HCT116 (cell line): ENCODE data around the gene OR4D9. TPM values are rescaled to one million over a fixed set of nuclear protein-coding genes. Genes with fewer than 3 reads are reported as not detected.

Experiments used
- ATAC-seq: fragments of 200-7000 bp; cut with Tn5 transposase; 2 replicates; pipeline ENCODE4 v1.9.1; 2020; ENCODE audit warnings: mild to moderate bottlenecking, moderate library complexity
- BruUV-seq: library from RNA; stranded (reverse); fragments of 400-500 nt; replicated peaks from 2 replicates; lab custom pipeline; 2021; lab: Mats Ljungman, UMichigan
- CTCF ChIA-PET: fragments of 300-600 bp; sonication (Branson Sonifier 250); formaldehyde crosslinking; loops from one replicate; lab custom pipeline; 2021; ENCODE audit warnings: antibody characterized with exemption; lab: Charles Lee
- POLR2A ChIA-PET: fragments of 300-600, 350-600 bp; sonication (Branson Sonifier 250); formaldehyde crosslinking; loops from one replicate; lab custom pipeline; 2021; ENCODE audit warnings: antibody characterized with exemption; lab: Charles Lee
- RAD21 ChIA-PET, 2 experiments: fragments of 300-600 bp; sonication (Branson Sonifier 250); formaldehyde crosslinking; loops; one replicate each; lab custom pipeline; 2023; ENCODE audit warnings: low total read pairs in 2 of 2; ENCODE audit not compliant: uncharacterized antibody in 2 of 2, unreplicated experiment in 2 of 2, low non-redundant PET in 1 of 2; lab: Charles Lee
- DNase-seq: peaks from one replicate; pipeline ENCODE4 v3.0.0-alpha.2; 2010; ENCODE audit warnings: low read depth, low spot score
- H2AFZ ChIP-seq: fragments of 200-600 bp; shearing (Covaris generic), sonication (generic); 2 replicates; pipeline ENCODE4 v1.6.1; 2017; ENCODE audit warnings: low read depth, mixed run types, mixed read lengths, antibody characterized with exemption, low read length; ENCODE audit not compliant: poor library complexity, severe bottlenecking
- H3K27ac ChIP-seq: 2 replicates; pipeline ENCODE4 v1.5.1; 2012; ENCODE audit warnings: low read depth, low read length
- H3K27me3 ChIP-seq: fragments of 200-600 bp; sonication (generic); 2 replicates; pipeline ENCODE4 v1.6.1; 2016; ENCODE audit warnings: mixed run types, low read length, mixed read lengths; ENCODE audit not compliant: insufficient read depth
- H3K36me3 ChIP-seq, 2 experiments: fragments of 200-500 bp in 1 of 2; fragments of 200-600 bp in 1 of 2; sonication (Bioruptor generic) in 1 of 2; sonication (generic) in 1 of 2; 2 replicates each; pipeline versions ENCODE4 v1.5.1 to v1.6.1; 2014 to 2016; ENCODE audit warnings: low read length in 2 of 2, inconsistent platforms in 1 of 2, mixed read lengths in 1 of 2, mixed run types in 1 of 2; ENCODE audit not compliant: insufficient read depth in 2 of 2, control insufficient read depth in 1 of 2
- H3K4me1 ChIP-seq, 2 experiments: fragments of 200-600 bp in 1 of 2; sonication (generic) in 1 of 2; 2 replicates each; pipeline versions ENCODE4 v1.5.1 to v1.6.1; 2012 to 2017; ENCODE audit warnings: low read length in 2 of 2, inconsistent platforms in 1 of 2, mild to moderate bottlenecking in 1 of 2, mixed read lengths in 1 of 2, mixed run types in 1 of 2, moderate library complexity in 1 of 2; ENCODE audit not compliant: insufficient read depth in 2 of 2, control insufficient read depth in 1 of 2
- H3K4me2 ChIP-seq: fragments of 200-600 bp; sonication (generic); 2 replicates; pipeline ENCODE4 v1.6.1; 2017; ENCODE audit warnings: mixed run types, low read length, mixed read lengths
- H3K4me3 ChIP-seq, 2 experiments: fragments of 200-600 bp in 1 of 2; sonication (generic) in 1 of 2; replicated peaks in 1 of 2; 2 replicates each; pipeline ENCODE4 v1.5.1; 2011 to 2016; ENCODE audit warnings: low read length in 2 of 2, control low read depth in 1 of 2, low read depth in 1 of 2, mild to moderate bottlenecking in 1 of 2, mixed read lengths in 1 of 2, mixed run types in 1 of 2
- H3K79me2 ChIP-seq: fragments of 200-600 bp; sonication (generic); 2 replicates; pipeline ENCODE4 v1.6.1; 2017; ENCODE audit warnings: mild to moderate bottlenecking, mixed run types, low read length, moderate library complexity, mixed read lengths; ENCODE audit not compliant: insufficient read depth
- H3K9ac ChIP-seq: fragments of 200-600 bp; sonication (generic); 2 replicates; pipeline ENCODE4 v1.6.1; 2016; ENCODE audit warnings: low read length, mixed read lengths
- H3K9me2 ChIP-seq: fragments of 200-600 bp; sonication (generic), shearing (Covaris generic); 2 replicates; pipeline ENCODE4 v1.6.1; 2017; ENCODE audit warnings: mixed run types, mild to moderate bottlenecking, moderate library complexity; ENCODE audit not compliant: insufficient read depth
- H3K9me3 ChIP-seq, 2 experiments: fragments of 200-500 bp in 1 of 2; fragments of 200-600 bp in 1 of 2; sonication (Bioruptor generic) in 1 of 2; sonication (generic) in 1 of 2; 2 replicates each; pipeline ENCODE4 v1.6.1; 2014 to 2017; ENCODE audit warnings: low read length in 2 of 2, mixed read lengths in 2 of 2, inconsistent platforms in 1 of 2, low read depth in 1 of 2, mild to moderate bottlenecking in 1 of 2, mixed run types in 1 of 2, moderate library complexity in 1 of 2; ENCODE audit not compliant: control insufficient read depth in 1 of 2, insufficient read depth in 1 of 2
- H4K20me1 ChIP-seq: fragments of 200-600 bp; sonication (generic), shearing (Covaris generic); 2 replicates; pipeline ENCODE4 v1.6.1; 2017; ENCODE audit warnings: mixed run types, mild to moderate bottlenecking, moderate library complexity; ENCODE audit not compliant: insufficient read depth
- ATF3 ChIP-seq: IDR thresholded peaks from 2 replicates; pipeline ENCODE4 v1.6.1; 2012
- CBX3 ChIP-seq: IDR thresholded peaks from 2 replicates; pipeline ENCODE4 v1.6.1; 2012; ENCODE audit warnings: low read depth
- EGR1 ChIP-seq: IDR thresholded peaks from 2 replicates; pipeline ENCODE4 v1.6.1; 2012; ENCODE audit warnings: low read depth
- EZH2 ChIP-seq: fragments of 200-600 bp; sonication (generic); IDR thresholded peaks from 2 replicates; pipeline ENCODE4 v1.6.1; 2017; ENCODE audit warnings: antibody characterized with exemption, mixed run types
- EZH2phosphoT487 ChIP-seq: fragments of 200-600 bp; IDR thresholded peaks from 2 replicates; pipeline ENCODE4 v1.6.1; 2018; ENCODE audit warnings: antibody characterized with exemption, borderline replicate concordance
- FOSL1 ChIP-seq: IDR thresholded peaks from 2 replicates; pipeline ENCODE4 v1.6.1; 2012; ENCODE audit warnings: low read depth
- JUND ChIP-seq: IDR thresholded peaks from 2 replicates; pipeline ENCODE4 v1.6.1; 2012
- POLR2A ChIP-seq: IDR thresholded peaks from 2 replicates; pipeline ENCODE4 v1.7.0; 2011; ENCODE audit warnings: borderline replicate concordance; ENCODE audit not compliant: insufficient read depth, insufficient read length; ENCODE audit errors: extremely low read depth
- POLR2AphosphoS5 ChIP-seq: IDR thresholded peaks from 2 replicates; pipeline ENCODE4 v1.6.1; 2011; ENCODE audit warnings: mild to moderate bottlenecking, low read depth, low read length, moderate library complexity
- RAD21 ChIP-seq: IDR thresholded peaks from 2 replicates; pipeline ENCODE4 v1.6.1; 2012; ENCODE audit warnings: low read depth, mild to moderate bottlenecking
- REST ChIP-seq: IDR thresholded peaks from 2 replicates; pipeline ENCODE4 v1.6.1; 2012; ENCODE audit warnings: low read depth
- SIN3A ChIP-seq: IDR thresholded peaks from 2 replicates; pipeline ENCODE4 v1.6.1; 2012; ENCODE audit warnings: low read depth
- SP1 ChIP-seq: IDR thresholded peaks from 2 replicates; pipeline ENCODE4 v1.6.1; 2012; ENCODE audit warnings: low read depth
- SRF ChIP-seq: IDR thresholded peaks from 2 replicates; pipeline ENCODE4 v1.6.1; 2012; ENCODE audit warnings: low read depth
- TCF7L2 ChIP-seq: IDR thresholded peaks from 2 replicates; pipeline ENCODE4 v1.7.0; 2011; ENCODE audit warnings: borderline replicate concordance, inconsistent platforms; ENCODE audit not compliant: insufficient read depth, insufficient read length; ENCODE audit errors: extremely low read depth
- YY1 ChIP-seq: IDR thresholded peaks from 2 replicates; pipeline ENCODE4 v1.6.1; 2011; ENCODE audit warnings: low read length, low read depth, moderate library complexity, mild to moderate bottlenecking; ENCODE audit not compliant: insufficient replicate concordance; ENCODE audit errors: extremely low read depth
- ZFX ChIP-seq: fragments of 450-650 bp; IDR thresholded peaks from 2 replicates; pipeline ENCODE4 v1.6.1; 2017
- ZNF274 ChIP-seq: fragments of 200-500 bp; sonication (Bioruptor generic); IDR thresholded peaks from 2 replicates; pipeline ENCODE4 v1.6.1; 2014; ENCODE audit warnings: mild to moderate bottlenecking, low read depth, low read length, inconsistent platforms
- intact Hi-C: fragments of 100-400 bp; cut with micrococcal nuclease; formaldehyde crosslinking; loops from 2 replicates; pipeline ENCODE4 v1.10.0; 2022
- total RNA-seq: library from RNA; stranded (reverse); gene quantifications from one replicate; pipeline ENCODE4 v1.2.1, GENCODE V29; 2021; ENCODE audit not compliant: unreplicated experiment
- TF ChIP-seq, protein P1 (sequence below): IDR thresholded peaks from 2 replicates; pipeline ENCODE4 v1.6.1; 2012
- TF ChIP-seq, protein P2 (sequence below), 3 experiments: fragments of 200-600 bp in 1 of 3; sonication (generic) in 1 of 3; IDR thresholded peaks in 2 of 3; conservative IDR thresholded peaks in 1 of 3; 2 replicates each; pipeline ENCODE4 v1.5.1; 2012 to 2017; ENCODE audit warnings: low read depth in 2 of 3, low read length in 2 of 3, antibody characterized with exemption in 1 of 3, borderline replicate concordance in 1 of 3, control low read depth in 1 of 3, mild to moderate bottlenecking in 1 of 3, mixed read lengths in 1 of 3, mixed run types in 1 of 3, moderate library complexity in 1 of 3; ENCODE audit not compliant: insufficient read depth in 1 of 3

Gene OR4D9
- total RNA-seq, 1 experiment from 2014 or later: not detected

GRCh38 chr11:59550842-59551658, 39.7 kb downstream of the OR4D9 start:
- POLR2A ChIA-PET: interaction anchor here (0.9 kb wide), 1 partner anchor 15 kb away, joined by 5 read pairs; no protein-coding TSS in a partner anchor
- Histone ChIP-seq H3K9me3 (no peaks in the 10 kb centered on the region), H3K4me2 (peak overlapping the region; percentile 59), H2AFZ (peak overlapping the region; percentile 20), H3K9ac (peak overlapping the region; percentile 41), H4K20me1 (no peaks in the 10 kb centered on the region), H3K4me3 (peak overlapping the region; percentile 34 to 40; a peak in 3 of 4 replicates), H3K27me3 (no peaks in the 10 kb centered on the region), H3K79me2 (no peaks in the 10 kb centered on the region), H3K9me2 (no peaks in the 10 kb centered on the region), H3K36me3 (no peaks in the 10 kb centered on the region), H3K4me1 (peaks cover 42 to 65% of the 10 kb centered on the region in 2 experiments), H3K27ac (peak overlapping the region; percentile 74)
- CTCF ChIA-PET: interaction anchor here (1.3 to 4.7 kb wide), 2 partner anchors 9 to 13 kb away, joined by 3 to 26 read pairs; no protein-coding TSS in a partner anchor
- RAD21 ChIA-PET: interaction anchor here in 1 of 2 experiments (0.6 kb wide), 1 partner anchor 13 kb away, joined by 7 read pairs; no protein-coding TSS in a partner anchor
- DNase-seq: peak; percentile 91
- intact Hi-C loops: loop anchor here (1.0 to 10.0 kb wide), 4 partner anchors 9 to 1886 kb away; partner anchors contain the start of genes STX3 and ZDHHC5
- BruUV-seq: no TSS peak
- ATAC-seq: peak; percentile 62
- TF ChIP-seq ZNF274: no peak
- no peak for TF ChIP-seq EZH2
- no peak; the same call in none of the 2 replicates for TF ChIP-seq JUND
- no peak for TF ChIP-seq REST
- TF ChIP-seq ZFX: no peak
- no peak; the same call in 1 of the 2 replicates for TF ChIP-seq SRF
- peak; percentile 65 for TF ChIP-seq ATF3
- TF ChIP-seq, protein P1, sequence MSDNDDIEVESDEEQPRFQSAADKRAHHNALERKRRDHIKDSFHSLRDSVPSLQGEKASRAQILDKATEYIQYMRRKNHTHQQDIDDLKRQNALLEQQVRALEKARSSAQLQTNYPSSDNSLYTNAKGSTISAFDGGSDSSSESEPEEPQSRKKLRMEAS: peak; percentile 98
- TF ChIP-seq TCF7L2: peak; percentile 28
- TF ChIP-seq RAD21: no peak
- TF ChIP-seq POLR2A: no peak
- TF ChIP-seq POLR2AphosphoS5: no peak; the same call in none of the 2 replicates
- peak; percentile 94 for TF ChIP-seq CBX3
- TF ChIP-seq, protein P2, sequence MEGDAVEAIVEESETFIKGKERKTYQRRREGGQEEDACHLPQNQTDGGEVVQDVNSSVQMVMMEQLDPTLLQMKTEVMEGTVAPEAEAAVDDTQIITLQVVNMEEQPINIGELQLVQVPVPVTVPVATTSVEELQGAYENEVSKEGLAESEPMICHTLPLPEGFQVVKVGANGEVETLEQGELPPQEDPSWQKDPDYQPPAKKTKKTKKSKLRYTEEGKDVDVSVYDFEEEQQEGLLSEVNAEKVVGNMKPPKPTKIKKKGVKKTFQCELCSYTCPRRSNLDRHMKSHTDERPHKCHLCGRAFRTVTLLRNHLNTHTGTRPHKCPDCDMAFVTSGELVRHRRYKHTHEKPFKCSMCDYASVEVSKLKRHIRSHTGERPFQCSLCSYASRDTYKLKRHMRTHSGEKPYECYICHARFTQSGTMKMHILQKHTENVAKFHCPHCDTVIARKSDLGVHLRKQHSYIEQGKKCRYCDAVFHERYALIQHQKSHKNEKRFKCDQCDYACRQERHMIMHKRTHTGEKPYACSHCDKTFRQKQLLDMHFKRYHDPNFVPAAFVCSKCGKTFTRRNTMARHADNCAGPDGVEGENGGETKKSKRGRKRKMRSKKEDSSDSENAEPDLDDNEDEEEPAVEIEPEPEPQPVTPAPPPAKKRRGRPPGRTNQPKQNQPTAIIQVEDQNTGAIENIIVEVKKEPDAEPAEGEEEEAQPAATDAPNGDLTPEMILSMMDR (IDR thresholded peaks at IDR 0.05 in 2 of 3, conservative IDR thresholded peaks at IDR 0.05 in 1 of 3; ENCODE audit: borderline replicate concordance in 1 of 3, insufficient read depth in 1 of 3, low read depth in 2 of 3, low read length in 2 of 3): no peak
- peak; percentile 16; the same call in 1 of the 2 replicates for TF ChIP-seq FOSL1
- TF ChIP-seq SP1: peak; percentile 48; the same call in 1 of the 2 replicates
- peak; percentile 72 for TF ChIP-seq YY1
- no peak for TF ChIP-seq EZH2phosphoT487
- TF ChIP-seq SIN3A: no peak
- TF ChIP-seq EGR1: peak; percentile 24; the same call in 1 of the 2 replicates
